HG02943 (cell line): ENCODE results near the gene PTPRM.

Source experiments
- ATAC-seq: cut with Tn5 transposase; IDR thresholded peaks from one replicate; pipeline ENCODE4 v1.9.1; 2021; ENCODE audit warnings: mild to moderate bottlenecking, low read depth, moderate library complexity; ENCODE audit not compliant: unreplicated experiment

Gene PTPRM

GRCh38 chr18:7749510-7749981 is 182.4 kb downstream of the PTPRM start:
- no peak for ATAC-seq

- no peak for ATAC-seq
Observed at GRCh38 chr18:7750095-7750663, 183.1 kb downstream of the PTPRM start.

- ATAC-seq: no peak
Observed at GRCh38 chr18:7750966-7751365, 183.8 kb downstream of the PTPRM start.

GRCh38 chr18:7754258-7754657 is 187.1 kb downstream of the PTPRM start:
- ATAC-seq: no peak

DNA sequence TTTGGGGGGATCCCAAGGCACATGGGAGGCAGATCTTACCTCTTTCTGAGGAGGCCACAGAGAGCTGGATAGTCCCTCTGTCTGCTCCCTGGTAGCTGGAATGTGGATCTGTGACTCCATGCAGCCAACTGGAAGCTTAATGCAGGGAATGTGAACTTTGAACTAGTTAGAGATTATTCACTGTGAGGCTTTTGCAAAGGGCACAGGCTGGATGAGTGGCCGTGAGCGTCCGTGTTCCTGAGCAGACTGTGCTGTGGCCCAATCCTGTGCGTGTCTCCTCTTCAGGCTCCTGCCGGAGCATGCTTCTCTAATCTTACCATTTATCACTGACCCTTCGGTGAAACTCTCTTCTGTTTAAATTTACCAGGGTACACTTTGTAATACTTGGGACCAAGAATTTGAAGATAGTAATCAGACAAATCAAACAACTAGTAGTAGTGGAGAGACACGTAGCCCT is 187.6 kb downstream of the PTPRM start:
- ATAC-seq: no peak

GRCh38 chr18:7755753-7756475 is 188.8 kb downstream of the PTPRM start:
- no peak for ATAC-seq

GRCh38 chr18:7757175-7757574 is 190.1 kb downstream of the PTPRM start:
- ATAC-seq: no peak

DNA sequence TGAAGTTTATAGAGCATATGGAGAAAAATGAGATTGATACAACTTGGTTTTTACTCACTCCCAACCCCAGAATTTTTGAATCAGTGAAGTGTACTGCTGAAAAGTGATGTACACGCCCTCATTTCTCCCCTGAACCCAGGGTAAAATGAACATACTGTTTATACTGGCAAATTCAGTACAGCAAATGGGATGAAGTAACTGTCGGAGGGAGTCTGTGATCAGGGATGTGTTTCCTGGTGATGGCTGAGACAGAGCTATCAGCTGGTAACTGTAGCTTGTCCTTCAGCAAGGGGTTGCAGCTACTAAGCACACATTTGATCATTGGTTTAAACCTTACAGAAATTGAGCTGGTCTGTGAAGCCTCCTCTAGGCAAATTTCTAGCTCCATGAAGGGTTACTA is 191.6 kb downstream of the PTPRM start:
- no peak for ATAC-seq

GRCh38 chr18:7760967-7761948 is 194.1 kb downstream of the PTPRM start:
- ATAC-seq: no peak

DNA sequence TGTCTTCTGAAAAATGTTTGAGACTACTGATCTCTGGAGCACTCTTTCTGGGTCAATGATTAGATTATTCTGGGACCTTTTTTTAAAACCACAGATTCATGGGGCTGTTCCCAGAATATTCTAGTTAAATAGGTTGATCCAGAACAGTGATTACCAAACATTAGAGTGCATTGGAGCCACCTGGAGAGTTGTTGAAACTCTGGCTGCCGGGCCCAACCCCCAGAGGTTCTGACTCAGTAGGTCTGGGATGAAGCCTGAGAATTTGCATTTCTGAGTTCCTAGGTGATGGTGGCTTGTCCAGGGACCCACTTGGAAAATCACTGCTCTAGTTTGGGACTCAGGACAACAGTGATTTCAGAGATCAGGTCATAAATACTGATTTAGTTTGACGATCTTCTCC is 197.3 kb downstream of the PTPRM start:
- no peak for ATAC-seq

DNA sequence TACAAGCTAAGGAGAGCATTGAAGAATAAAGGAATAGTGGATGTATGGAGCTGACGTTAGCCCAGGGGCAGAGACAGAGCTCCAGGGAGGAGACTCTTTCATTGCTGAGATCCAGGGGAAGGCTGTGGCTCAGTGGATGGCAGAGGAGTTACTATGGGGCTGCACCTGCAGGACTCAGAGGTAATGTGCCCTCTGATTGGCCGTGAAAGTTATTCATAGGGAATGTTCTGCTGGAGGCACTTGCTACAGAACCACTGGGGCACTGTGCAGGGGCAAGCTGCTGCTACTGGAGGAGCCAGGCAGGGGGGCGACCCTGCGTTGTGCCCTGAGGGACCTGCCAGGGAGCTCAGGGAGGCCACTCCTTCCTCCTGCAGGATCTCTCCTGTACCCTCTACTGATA is 199.2 kb downstream of the PTPRM start:
- no peak for ATAC-seq

GRCh38 chr18:7766817-7767216 is 199.7 kb downstream of the PTPRM start:
- no peak for ATAC-seq

GRCh38 chr18:7770908-7771307 is 203.8 kb downstream of the PTPRM start:
- no peak for ATAC-seq

- ATAC-seq: no peak
Observed at GRCh38 chr18:7772510-7772888, 205.4 kb downstream of the PTPRM start.

- ATAC-seq: no peak
Observed at GRCh38 chr18:7772951-7773350, 205.8 kb downstream of the PTPRM start.

GRCh38 chr18:7775128-7775527 is 208.0 kb downstream of the PTPRM start:
- no peak for ATAC-seq

GRCh38 chr18:7775843-7776242 is 208.7 kb downstream of the PTPRM start:
- no peak for ATAC-seq

DNA sequence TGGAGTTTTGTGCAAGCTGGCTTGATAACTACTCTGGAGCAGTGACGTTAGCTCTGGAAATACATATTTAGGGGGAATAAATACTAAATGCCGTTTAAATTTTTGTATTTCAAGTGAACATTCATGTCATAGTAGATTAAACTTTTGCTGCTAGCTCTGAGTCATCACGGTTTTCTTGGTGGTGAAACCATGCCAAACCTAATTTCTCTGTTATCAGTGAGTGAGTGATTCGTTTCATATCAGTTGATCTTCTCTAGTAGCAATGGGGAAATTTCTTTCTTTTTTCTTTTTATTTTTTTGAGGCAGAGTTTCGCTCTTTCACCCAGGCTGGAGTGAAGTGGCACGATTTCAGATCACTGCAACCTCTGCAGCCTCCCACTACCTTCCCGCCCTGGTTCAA is 211.1 kb downstream of the PTPRM start:
- ATAC-seq: no peak

DNA sequence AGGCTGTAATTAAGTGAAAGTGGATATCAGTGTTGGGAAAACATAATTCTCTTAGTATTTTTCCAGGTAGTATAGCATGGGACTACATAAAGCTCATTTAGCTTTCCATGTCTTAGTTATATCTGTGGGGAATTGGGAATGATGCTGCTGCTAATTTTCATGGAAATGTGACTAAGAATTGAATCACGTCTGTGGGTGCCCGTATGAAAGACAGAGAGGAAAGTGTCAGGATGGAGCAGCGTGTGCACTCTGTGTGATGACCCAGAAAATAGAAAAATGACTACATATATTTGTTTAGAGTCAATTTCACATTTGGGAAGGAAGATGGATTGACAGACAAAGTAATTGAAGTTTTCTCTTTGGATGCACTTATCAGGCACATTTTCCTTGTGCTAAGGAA is 212.1 kb downstream of the PTPRM start:
- ATAC-seq: no peak

GRCh38 chr18:7784171-7784570 is 217.1 kb downstream of the PTPRM start:
- no peak for ATAC-seq

DNA sequence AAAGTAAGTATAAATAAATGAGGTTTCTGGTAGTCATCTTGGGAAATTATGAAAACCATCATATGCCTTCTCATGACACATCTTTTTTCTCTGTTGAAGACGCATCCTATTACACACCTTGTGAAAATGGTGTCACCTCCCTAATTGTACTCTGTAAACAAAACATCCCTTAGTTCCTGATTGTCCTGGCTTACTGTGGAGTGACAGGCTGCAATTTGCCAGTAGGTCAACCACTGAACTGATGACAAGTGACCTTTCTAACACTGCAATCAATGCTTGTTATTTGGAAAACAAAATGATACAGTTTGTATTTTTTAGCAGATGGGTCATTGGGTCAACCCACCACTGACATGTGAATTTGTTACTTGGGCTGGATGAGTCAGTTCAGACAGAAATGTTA is 219.5 kb downstream of the PTPRM start:
- ATAC-seq: no peak
